ENCODE measurements around the gene LGALS4.
"Not testable (repeated sequence)": the region's sequence is repeated elsewhere in the genome, so short reads cannot be mapped to it uniquely, and the experiment has no call there.

The LGALS4 gene

DNA sequence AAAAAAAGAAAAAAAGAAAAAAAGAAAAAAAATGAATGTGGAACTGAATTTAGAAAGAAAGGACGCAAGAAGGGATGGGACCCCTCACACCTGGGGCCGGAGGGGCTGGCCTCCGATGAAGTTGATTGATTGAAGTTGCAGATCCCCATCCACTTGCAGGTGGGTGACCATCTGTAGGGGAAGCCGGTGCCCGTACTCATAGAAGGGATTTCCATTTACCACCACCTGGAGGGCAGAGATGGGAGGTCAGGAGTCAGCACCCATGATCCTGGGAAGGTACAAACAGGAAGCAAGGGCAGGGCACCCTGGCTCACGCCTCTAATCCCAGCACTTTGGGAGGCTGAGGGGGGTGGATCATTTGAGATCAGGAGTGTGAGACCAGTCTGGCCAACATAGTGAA, 6.4 kb downstream of the LGALS4 start:
- H3K4me3 ChIP-seq (ENCODE audit: low read depth, low read length): no peak overlapping the region
- H3K36me3 ChIP-seq: no peaks in the 10 kb centered on the region
- H3K9me3 ChIP-seq: no peaks in the 10 kb centered on the region
- TF ChIP-seq, protein P1, sequence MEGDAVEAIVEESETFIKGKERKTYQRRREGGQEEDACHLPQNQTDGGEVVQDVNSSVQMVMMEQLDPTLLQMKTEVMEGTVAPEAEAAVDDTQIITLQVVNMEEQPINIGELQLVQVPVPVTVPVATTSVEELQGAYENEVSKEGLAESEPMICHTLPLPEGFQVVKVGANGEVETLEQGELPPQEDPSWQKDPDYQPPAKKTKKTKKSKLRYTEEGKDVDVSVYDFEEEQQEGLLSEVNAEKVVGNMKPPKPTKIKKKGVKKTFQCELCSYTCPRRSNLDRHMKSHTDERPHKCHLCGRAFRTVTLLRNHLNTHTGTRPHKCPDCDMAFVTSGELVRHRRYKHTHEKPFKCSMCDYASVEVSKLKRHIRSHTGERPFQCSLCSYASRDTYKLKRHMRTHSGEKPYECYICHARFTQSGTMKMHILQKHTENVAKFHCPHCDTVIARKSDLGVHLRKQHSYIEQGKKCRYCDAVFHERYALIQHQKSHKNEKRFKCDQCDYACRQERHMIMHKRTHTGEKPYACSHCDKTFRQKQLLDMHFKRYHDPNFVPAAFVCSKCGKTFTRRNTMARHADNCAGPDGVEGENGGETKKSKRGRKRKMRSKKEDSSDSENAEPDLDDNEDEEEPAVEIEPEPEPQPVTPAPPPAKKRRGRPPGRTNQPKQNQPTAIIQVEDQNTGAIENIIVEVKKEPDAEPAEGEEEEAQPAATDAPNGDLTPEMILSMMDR (IDR thresholded peaks at IDR 0.05; ENCODE audit: low read depth, low read length): no peak
- no peak for DNase-seq
- no peaks in the 10 kb centered on the region for H3K27me3 ChIP-seq
- H3K4me1 ChIP-seq: no peaks in the 10 kb centered on the region

DNA sequence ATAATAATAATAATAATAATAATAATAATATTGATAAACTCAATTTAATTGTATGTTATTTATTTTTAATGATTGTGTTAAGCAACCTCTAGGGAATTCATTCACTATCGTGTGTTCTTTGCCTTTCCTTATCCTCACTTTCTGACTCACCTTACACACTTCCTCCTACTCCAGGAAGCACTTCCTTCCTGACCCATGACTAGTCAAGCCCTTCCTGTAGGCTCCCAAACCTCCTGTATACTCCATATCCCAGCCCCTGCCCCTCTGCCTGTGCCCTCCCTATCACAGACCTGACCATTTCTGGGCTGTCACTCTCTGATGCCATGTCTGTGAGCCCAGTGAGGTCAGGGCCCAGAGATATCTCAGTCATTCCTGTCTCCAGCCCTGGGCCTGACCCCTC, 7.6 kb downstream of the LGALS4 start:
- Histone ChIP-seq H3K4me1 (no peaks in the 10 kb centered on the region), H3K9me3 (no peaks in the 10 kb centered on the region), H3K36me3 (no peaks in the 10 kb centered on the region), H3K27me3 (no peaks in the 10 kb centered on the region), H3K4me3 (ENCODE audit: low read depth, low read length) (no peak overlapping the region)
- TF ChIP-seq, protein P1 (IDR thresholded peaks at IDR 0.05; ENCODE audit: low read depth, low read length): no peak
- DNase-seq: no peak

DNA sequence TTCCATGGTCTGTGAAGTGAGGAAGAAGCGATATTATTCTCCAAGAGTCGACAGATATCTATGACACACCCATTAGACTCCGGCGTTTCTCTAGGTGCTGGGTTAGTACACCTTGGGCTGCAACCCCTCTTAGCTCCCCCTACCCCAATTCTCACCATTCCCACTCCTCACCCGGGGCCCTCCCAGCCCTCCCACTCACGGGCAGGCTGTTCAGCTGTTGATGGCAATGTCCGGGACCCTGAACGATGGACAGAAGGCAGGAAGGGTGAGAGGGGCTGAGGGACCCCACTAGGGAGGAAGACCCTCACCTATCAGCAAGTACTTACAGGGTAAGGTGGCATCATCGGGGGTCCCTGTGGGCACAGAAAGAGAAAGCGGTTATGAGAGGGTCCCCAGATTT, 9.2 kb downstream of the LGALS4 start:
- Histone ChIP-seq H3K36me3 (no peaks in the 10 kb centered on the region), H3K4me1 (no peaks in the 10 kb centered on the region), H3K9me3 (no peaks in the 10 kb centered on the region), H3K4me3 (ENCODE audit: low read depth, low read length) (no peak overlapping the region), H3K27me3 (no peaks in the 10 kb centered on the region)
- TF ChIP-seq, protein P1 (IDR thresholded peaks at IDR 0.05; ENCODE audit: low read depth, low read length): no peak
- no peak for DNase-seq

DNA sequence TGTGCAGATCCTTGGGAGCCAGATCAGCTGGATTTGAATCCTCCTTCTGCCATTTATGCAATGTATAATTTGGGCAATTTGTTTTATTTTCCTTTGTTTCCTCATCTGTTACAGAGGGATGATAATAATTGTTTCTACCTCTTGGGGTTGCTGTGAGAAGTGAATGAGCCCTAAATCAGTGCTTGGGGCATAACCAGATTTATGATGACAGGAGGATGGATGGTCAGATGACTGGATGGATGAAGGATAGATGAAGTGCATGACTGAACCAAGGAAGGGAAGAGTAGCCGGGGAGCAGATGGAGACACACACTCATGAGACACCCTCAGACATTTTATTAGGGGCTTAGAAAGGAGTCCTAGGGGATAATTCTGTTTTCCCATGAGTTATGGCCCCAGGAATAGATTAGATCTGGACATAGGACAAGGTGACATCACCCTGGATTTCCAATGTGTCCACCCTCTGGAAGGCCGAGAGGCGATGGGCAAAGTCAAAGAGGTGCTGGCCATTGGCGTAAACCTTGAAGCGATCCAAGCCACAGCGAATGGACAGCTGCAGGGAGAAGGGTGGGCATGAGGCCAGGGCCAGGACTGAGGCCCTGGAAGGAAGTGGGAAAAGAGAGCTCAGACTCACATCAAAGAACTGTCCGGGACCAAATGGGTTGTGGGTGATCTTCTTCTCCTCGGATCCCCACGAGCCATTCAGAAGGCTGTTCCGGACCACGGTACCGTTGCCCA, 11.2 kb downstream of the LGALS4 start:
- no peak for DNase-seq
- no peaks in the 10 kb centered on the region for H3K27me3 ChIP-seq
- TF ChIP-seq, protein P1 (IDR thresholded peaks at IDR 0.05; ENCODE audit: low read depth, low read length): no peak
- no peaks in the 10 kb centered on the region for H3K4me1 ChIP-seq
- H3K4me3 ChIP-seq (ENCODE audit: low read depth, low read length): no peak overlapping the region
- no peaks in the 10 kb centered on the region for H3K36me3 ChIP-seq
- no peaks in the 10 kb centered on the region for H3K9me3 ChIP-seq

DNA sequence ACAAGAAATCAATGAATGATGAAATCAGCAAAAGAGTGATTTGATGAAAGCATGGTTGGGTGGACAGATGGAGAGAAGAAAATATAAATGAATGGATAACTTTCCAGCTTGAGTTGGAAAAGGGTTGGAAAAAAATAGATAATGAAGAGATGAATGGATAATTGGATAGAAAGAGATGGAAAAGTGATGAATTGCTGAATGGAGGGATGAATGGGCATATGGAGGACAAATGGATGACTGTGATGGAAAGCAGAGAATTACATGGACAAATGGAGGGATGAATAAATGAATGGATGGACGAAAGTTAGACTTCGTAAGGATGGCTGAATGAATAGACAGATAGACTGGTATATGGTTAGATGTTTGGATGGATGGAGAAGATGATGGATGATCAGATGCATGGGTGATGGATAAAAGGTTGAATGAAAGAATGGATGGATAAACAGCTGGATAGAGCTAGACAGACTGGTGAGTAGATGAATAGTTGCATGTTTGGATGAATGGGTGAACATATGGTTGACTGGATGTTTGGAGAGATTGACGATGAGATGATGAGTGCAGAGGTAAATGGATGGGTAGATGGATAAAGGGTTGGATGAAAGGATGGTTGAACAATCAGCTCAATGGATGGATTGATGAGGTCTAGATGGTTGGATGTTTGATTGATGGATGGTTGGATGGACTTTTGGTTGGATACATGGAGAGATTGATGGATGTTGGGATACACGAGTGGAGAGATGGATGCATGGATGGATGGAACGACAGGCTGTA, 12.0 kb downstream of the LGALS4 start:
- no peak for DNase-seq
- Histone ChIP-seq H3K9me3 (no peaks in the 10 kb centered on the region), H3K36me3 (no peaks in the 10 kb centered on the region), H3K4me3 (ENCODE audit: low read depth, low read length) (no peak overlapping the region), H3K27me3 (no peaks in the 10 kb centered on the region), H3K4me1 (no peaks in the 10 kb centered on the region)
- TF ChIP-seq, protein P1 (IDR thresholded peaks at IDR 0.05; ENCODE audit: low read depth, low read length): no peak

DNA sequence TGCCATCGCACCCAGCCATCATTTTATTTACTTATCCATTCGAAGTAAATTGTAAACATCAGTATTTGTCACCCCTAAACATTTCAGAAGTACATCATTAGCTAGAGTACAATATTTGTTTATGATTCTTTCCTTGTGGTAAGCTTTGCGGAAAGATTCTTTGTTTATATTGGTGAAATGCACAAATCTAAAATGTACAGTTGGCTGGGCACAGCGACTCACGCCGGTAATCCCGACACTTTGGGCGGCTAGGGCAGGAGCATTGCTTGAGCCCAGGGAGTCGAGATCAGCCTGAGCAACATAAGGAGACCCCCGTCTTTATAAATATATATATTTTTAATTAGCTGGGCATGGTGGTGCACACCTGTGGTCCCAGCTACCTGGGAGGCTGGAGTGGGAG, 13.6 kb downstream of the LGALS4 start:
- no peaks in the 10 kb centered on the region for H3K27me3 ChIP-seq
- no peak overlapping the region for H3K4me3 ChIP-seq (ENCODE audit: low read depth, low read length)
- H3K36me3 ChIP-seq: no peaks in the 10 kb centered on the region
- TF ChIP-seq, protein P1 (IDR thresholded peaks at IDR 0.05; ENCODE audit: low read depth, low read length): no peak
- DNase-seq: no peak
- no peaks in the 10 kb centered on the region for H3K9me3 ChIP-seq
- H3K4me1 ChIP-seq: no peaks in the 10 kb centered on the region

DNA sequence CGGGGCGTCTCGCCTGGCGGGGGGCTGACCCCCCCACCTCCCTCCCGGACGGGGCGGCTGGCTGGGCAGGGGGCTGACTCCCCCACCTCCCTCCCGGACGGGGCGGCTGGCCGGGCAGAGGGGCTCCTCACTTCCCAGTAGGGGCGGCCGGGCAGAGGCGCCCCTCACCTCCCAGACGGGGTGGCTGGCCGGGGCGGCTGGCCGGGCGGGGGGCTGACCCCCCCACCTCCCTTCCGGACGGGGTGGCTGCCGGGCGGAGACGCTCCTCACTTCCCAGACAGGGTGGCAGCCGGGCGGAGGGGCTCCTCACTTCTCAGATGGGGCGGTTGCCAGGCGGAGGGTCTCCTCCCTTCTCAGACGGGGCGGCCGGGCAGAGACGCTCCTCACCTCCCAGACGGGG, 15.0 kb downstream of the LGALS4 start:
- H3K9me3 ChIP-seq; DNase-seq; H3K27me3 ChIP-seq; H3K4me3 ChIP-seq (ENCODE audit: low read depth, low read length); H3K36me3 ChIP-seq; H3K4me1 ChIP-seq: not testable (repeated sequence)

Data from BE2C (cell line).